Urothelium cell line (cell line): ENCODE results near the gene SHROOM3.

Source experiments
- DNase-seq: peaks from one replicate; pipeline ENCODE4 v3.0.0; 2011; ENCODE audit warnings: low spot score, mixed read lengths
- FAIRE-seq: peaks from 2 replicates; lab custom pipeline; 2011; peaks lifted over from hg19 to GRCh38; lab: Jason Lieb, UNC

SHROOM3 gene

DNA sequence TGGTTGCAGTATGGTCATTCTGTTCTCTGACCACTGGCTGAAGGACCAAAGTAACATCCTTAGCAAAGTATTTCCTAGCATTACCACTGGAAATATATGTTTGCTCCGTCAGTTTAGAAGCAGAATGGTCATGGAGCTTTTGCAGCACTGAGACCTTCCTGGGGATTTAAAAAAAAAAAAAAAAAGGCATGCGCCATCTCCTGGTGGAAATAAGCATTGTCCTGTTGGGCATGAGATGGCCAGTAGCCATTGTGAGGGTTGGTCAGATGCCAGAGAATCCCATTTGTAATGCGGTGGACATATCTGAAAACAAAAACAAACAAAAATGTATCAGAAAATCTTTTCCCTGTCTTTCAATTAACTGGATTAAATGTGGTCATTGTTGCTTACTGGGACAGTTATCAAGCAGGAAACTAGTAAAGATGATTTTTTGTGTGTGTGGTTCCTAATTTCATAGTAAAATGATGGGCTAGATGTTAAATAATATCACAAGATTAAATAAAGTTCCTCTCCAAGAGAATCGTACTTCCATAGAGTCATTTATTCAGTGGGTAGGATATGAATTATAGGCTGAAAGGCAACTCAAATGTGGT is 323.4 kb downstream of the SHROOM3 start:
- DNase-seq (peak; percentile 63), FAIRE-seq (no peak)

DNA sequence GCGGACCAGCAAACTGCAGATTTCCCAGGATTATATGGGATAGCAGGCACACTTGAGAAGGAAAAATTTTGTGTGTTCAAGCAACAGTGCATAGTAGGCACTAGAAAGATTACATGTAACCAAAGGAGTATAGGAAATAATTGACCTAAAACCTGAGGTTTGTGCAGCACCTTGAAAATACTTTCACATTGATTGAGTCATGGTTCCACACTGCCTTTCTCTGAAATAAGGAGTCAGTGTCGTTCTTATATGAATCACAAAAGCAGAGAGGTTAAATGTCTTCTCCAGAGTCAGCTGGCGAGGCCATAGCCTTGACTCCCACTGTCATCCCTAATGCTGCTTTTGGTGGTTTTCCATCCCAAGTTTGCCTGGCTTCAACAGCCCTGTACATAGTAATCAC is 324.0 kb downstream of the SHROOM3 start:
- no peak for FAIRE-seq
- no peak for DNase-seq

DNA sequence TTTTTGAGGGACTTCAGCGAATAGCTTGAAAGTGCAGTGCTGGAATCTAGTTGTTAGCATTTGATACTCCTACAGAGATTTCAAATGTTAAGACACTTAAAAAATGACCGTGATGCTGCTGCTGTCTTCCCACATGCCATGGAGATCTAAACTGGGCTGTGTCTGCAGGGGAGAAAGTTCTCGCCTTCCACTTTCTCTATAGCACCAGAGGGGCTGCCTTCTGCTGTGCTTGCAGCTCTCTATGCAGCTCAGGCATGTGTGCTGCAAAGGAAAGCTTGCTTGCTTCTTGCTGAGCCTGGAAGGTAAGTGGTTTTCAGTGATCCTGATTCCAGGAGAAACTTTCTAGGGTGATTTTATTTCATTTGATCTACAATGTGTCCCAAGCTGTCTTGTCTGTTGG is 325.2 kb downstream of the SHROOM3 start:
- DNase-seq, result no peak
- FAIRE-seq, result no peak

DNA sequence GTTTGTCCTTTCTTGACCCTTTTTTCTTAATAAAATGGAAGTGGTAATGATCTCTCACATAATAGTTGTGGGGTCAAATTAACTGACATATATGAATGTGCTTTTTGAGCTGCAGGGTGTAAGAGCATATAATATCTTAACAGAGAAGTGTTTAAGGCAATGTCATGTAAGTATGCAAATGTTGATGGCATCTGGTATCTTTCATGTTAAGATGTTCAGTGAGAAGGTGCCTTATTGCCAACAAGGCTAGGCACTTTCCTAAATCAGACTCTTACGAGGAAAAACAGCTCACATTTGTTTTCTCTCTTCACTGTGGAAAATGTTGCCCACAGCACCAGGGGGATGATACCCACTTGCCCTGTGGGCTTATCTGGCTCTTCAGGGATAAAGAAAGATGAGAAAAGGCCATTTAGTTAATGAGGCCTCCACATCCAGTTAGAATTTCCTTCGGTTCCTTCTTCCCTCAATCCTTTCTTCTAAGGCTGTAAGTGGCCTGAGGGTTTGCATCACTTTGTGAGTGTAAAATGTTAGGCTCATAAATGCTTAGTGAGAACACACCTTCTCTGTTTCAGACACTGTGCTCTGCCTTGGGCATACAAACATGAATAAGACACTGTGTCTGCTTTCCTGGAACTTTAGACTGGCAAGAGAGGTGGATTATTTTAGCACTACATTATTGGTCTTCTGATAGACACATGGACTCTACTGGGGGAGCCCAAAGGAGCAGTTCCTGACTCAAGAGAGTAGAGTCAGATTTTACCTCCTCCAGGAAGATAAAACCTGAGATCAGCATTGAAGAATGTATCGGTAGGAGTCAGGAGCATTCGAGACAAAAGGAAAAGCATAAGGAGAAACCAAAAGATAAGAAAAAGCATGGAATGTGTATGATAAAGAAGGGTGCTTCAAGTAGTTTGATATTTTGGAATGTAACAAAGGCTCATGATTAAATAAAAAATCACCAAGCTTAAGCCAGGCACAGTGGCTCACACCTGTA is 327.4 kb downstream of the SHROOM3 start:
- no peak for DNase-seq
- no peak for FAIRE-seq

DNA sequence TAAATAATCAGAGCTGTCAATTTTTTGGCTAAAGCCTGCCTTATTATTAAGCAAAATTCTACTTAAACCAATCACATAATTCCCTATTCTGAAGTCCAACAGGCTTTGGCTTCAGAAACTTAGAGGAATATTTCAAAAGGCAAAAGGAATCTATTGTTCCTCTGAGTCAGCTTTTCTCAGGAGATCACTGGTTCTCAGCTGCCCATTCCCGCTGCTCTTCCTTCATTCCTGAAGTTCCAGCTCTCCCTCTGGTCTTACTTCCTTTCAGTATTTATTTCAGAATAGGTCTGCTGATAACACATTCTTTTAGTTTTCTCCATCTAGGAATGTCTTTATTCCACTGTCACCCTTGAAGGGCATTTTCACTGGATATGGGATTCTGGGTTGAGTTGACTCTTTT is 329.2 kb downstream of the SHROOM3 start:
- DNase-seq, result peak; percentile 40
- no peak for FAIRE-seq

DNA sequence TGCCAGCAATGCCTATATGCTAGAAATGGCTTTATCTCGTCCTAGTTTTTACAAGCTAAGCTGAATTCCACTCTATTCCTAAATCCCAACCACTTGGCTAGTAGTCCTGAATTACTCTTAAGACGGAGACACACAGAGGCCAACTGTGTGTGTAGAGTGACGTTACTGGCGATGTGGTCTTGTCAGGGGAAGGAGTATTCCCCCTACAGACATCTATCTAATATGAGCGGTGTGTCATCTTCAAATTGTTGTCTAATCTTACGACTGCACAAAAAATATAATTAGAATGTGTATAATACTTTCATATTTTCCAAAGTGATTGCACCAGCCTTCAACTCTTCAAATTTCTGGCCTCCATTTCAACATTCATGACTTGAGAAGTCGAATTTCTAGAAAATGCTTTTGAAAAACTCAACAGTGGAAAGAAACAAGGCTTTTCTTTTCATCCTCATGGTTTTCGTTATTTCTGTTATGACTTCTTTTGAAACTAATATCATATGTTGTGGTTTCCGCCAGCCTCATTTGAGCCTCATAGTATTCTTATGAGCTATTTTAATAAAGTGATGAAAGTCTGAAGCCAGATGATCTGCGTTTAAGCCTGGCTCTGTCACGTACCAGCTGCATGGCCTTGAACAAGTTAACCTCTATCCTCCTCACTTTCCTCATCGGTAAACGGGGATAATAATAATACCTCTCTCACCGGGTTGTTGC is 330.6 kb downstream of the SHROOM3 start:
- FAIRE-seq (no peak), DNase-seq (no peak)

DNA sequence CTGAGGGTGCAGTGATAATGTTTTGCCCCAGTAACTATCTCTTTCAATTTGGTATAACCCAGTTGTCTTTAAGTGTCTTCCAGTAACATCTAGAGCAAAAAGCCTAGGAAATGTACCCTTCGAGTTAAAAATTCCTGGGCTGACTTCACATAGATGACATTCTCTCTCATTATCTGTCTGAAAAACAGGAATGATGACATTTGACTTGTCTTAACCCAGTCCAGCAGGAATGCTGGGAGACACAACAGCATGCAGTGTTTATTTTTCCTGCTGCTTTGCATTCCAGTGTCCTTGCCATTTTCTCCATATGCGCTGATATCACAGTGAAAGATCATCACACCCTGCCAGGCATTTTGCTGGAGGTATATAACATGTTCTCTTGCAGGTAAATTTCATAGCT is 333.0 kb downstream of the SHROOM3 start:
- DNase-seq (no peak), FAIRE-seq (no peak)

DNA sequence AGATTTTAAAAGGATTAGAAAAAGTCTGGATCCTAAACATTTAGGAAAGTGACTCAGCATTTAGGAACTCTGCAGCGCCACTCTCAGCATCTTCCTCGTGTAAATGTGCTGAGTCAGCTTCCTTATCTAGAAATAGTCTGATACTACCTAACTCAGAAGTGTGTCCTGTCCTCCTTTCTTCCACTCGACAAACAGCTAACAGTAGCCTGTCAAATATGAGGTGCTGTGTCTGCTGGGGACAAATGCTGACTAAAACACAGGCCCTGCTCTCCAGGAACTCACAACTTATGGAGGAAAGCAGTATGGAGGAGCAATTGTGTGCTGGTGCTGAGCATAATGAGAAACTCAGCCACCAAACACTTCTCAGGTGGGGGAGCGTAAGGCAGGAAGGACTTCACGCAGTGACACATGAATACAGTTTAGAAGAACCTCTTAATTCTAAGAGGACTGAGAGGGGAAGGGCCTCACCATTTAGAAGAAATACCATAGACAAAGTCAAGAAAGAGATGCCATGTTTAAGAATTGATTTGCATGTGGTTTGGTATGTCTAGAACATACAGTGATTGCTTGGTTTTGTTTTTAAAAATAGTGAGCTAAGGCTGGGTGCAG is 337.6 kb downstream of the SHROOM3 start:
- FAIRE-seq, result no peak
- DNase-seq, result peak; percentile 32

DNA sequence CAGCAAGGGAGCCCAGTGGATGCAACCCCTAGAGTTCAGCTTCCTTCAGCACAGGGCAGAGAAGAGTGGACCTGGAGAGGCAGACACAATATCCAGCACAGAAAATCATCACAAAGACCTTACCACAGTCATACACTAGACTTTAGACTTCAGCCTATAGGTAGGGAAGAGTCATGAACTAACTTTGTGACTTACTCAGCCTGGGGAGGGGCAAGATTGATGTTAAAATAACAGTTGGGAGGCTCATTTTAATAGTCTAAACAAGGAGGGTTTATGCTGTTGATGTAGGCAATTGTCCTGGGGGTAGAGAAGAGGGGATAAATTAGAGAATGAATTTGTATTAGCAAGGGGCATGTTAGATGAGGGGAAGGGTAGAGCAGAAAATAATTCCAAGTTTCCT is 338.7 kb downstream of the SHROOM3 start:
- DNase-seq, result no peak
- no peak for FAIRE-seq

DNA sequence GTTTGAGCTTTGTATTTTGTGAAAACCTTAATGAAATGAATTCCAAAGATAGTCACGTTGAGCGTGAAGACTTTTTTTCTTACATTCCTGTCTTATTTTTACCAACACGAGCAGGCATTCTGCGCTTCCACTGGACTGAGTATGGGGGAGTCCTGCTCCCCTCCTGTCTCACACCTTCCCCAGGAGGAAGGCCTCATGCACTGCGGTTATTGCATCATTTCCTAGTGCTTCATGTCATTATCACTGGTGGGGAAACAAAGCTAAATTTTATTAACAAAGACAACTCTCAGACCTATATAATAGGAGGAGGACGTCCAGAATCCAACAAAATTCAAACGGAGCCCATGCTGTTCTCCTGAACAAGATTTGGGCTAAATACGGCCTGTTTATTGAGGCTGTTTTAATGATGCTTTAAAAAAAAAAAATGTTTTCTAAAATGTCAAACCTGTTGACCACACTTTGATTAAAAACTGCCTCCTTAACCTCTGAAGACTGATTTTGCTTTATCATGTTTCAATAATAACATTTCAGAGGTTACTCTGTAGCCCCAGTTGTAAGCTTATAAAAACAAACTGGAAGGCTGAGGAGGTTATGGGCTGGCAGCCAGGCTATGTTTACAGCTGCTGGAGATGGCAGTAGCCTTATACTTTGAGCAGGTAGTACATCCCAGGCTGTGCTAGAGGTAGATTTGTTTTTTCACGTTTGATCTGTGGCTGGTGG is 344.9 kb downstream of the SHROOM3 start:
- FAIRE-seq, result no peak
- no peak for DNase-seq

DNA sequence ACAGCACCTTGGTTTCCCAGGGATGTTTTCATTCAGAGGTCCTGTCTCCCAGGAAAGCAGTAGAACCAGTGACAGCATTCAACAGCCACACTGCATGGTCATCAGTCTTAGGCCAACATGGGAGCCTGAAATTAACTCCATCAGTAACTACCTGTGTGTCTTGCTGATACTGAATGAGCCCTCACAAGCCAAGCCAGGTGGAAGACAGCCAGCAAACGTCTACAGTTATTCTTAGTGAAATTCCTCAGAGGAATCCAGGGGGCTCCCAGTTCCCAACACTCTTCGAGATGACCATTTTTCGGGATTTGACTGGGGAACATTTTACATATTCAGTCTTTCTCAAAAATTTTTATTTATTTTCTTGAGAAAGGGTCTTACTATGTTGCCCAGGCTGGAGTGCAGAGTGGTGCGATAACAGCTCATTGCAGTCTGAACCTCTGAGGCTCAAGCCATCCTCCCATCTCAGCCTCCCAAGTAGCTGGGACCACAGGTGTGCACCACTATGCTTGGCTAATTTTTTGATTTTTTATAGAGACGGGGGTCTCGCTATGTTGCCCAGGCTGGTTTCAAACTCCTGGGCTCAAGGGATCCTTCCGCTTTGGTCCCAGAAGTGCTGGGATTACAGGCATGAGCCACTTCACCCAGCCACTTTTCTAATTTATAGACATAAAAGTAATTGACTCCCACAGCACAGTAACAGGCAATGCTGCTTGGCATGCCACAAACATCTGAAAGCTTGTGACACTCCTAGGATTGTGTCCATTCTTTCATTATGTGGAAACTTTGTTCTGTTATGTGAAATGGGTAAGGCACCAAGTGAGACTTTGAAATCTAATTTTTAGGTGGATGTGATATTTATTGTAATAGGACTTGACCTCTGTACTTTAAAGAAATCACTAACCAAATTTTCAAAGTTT is 346.0 kb downstream of the SHROOM3 start:
- no peak for FAIRE-seq
- no peak for DNase-seq

DNA sequence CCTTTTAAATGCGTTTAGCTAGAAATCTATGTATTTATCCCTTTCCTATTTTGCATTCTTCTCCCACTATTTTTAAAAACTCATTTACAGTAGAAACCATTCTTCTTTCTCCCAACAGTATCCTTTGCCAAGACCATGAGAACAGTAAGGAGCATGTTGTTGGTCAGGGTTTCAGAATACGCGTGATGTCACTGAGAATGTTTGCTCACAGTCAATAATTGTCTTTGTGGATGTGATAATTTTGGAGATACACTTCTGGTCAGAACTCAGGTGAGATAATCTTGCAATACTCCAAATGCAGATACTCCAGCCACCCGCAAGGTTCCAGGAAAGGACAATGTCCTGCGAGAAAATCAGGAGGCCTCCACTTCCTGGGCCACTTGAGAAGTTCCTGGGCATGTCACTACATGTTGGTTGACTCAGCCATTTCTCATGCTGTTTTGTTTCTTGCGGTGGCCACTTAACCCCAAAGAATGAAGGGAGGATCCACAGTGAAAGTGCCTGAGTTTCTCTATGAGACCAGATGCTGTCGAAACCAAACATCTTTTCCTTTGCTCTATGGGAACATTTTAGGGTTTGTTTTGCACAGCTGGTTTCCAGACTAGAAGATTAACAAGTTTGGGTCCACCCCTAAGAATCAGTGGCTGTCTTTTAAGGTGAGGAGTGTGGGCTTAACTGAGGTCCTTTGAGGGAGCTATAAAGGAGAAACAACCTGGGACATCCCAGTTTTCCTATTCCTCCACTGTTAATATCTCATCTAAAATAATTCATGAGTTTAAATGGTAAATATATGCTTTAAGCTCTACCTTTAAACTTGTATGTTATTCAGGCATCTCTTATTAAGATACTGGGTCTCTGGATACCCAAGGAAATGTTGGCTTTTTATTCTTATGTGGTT is 346.9 kb downstream of the SHROOM3 start:
- FAIRE-seq (peak; percentile 65), DNase-seq (peak; percentile 83)

DNA sequence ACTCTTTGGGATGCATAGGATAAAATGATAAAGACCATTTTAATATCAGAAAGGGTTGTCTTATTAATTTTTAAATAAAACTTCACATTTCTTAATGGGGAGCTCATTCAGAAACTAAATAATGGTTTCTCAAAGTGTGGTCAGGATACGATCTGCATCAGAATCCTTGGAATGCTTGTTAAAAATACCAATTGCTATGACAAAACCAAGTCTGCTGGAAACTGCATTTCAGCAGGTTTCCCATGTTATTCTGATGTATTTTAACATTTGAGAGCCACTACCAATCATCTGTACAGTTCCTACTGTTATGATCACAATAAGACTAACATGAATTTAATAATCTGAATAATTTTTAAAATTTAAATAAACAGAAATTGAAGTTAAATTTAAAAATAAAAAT is 347.8 kb downstream of the SHROOM3 start:
- FAIRE-seq, result no peak
- peak; percentile 53 for DNase-seq

DNA sequence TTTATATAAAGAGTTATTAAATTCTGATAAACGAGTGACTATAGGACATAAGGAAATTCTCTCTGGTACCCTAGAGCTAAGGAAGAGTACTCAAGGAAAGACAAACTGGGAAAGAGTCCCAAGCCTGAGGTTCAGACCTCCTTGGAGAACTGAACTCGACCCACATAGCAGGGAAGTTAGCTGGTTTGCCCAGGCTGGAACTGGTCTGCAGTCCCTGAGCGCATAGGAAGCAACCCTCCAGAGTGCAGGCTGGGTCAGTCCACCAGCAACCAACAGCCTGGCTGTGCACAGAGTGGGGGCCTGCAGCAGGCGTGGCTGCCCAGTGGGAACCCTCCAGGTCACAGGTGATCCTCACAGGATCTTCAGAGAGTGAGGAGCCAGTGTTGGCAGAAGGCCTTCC is 348.8 kb downstream of the SHROOM3 start:
- peak; percentile 45 for DNase-seq
- peak; percentile 46 for FAIRE-seq

DNA sequence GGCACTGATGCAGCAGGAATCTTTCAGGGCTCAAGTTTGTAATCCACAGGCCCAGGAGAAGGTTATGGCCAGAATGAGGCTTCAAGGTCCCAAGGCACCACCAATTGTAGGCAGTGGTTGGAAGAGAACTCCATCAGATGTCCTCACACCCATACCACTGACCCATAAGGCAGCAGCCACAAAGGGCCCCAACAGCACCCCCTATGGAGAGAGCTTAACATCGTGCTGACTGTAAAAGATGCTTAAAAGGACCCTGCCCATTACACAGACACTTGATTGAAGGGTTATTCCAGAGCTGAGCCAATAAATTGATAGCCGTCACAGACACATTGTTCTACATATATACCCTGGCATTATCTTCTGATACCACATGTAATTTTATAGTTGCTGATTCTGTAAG is 349.2 kb downstream of the SHROOM3 start:
- peak; percentile 44 for DNase-seq
- FAIRE-seq, result no peak

DNA sequence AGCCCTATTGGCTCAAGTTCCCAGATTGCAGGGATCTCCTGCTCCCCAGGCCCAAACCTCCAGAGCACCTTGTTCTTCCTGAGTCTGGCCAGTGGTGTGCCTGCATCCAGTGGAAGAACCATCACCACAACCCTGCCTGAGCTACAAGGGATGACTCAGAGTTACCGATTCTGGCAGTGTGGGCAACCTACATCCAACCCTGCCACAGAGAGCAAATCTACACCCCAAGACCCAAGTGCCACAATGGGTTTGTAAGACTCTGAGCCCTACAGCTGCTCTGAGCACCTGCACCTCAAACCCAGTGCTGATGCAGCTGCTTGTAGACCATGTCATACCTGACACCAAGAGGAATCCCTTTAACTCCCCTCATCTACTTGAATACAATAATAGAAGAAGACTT is 352.9 kb downstream of the SHROOM3 start:
- FAIRE-seq (no peak), DNase-seq (no peak)

DNA sequence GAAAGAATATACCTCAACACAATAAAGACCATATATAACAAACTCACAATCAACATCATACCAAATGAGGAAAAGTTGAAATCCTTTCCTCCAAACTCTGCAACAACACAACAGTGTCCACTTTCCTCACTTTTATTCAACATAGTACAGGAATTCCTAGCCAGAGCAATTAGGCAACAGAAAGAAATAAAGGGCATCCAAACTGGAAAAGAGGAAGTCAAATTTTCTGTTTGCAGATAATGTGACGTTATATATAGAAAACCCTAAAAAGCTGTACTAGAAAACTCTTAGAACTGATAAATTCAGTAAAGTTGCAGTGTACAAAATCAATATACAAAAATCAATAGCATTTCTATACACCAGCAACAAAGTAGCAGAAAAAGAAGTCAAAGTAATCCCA is 355.3 kb downstream of the SHROOM3 start:
- FAIRE-seq, result no peak
- DNase-seq, result no peak

DNA sequence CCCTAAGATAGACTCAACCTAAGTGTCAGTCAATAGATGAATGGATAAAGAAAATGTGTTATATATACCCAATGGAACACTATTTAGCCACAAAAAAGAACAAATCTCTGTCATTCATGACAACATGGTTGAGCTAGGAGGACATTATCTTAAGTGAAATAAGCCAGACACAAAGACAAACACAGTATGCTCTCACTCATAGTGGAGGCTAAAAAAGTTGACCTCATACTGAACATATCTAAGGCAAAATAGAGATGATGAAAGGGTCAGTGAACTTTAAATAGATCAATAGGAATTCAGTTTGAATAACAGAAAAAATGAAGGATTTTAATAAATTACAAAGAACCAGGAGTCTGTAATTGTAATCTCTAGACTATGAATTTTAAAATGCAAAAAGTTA is 356.4 kb downstream of the SHROOM3 start:
- no peak for DNase-seq
- FAIRE-seq, result no peak

DNA sequence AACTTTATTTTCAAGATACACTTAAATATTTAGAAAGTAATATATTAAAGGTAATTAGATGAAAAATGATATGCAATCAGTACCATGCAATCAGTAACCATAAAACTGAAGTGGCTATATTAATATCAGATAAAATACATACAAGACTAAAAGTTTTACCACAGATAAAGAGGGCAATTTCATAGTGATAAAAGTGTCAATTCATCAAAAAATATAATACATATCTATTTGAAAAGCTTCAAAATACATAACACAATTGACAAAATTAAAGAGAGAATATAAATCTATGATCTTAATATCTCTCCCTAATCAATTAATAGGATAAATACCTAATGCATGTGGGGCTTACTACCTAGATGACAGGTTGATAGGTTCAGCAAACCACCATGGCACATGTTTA is 357.4 kb downstream of the SHROOM3 start:
- FAIRE-seq (no peak), DNase-seq (no peak)
